Kidney (tissue), 14 donors: ENCODE measurements around the gene PIEZO2. TPM values are rescaled to one million over a fixed set of nuclear protein-coding genes. Genes with fewer than 3 reads are reported as not detected.

Experiments
- DNase-seq, 5 donors: peaks; one replicate each; pipeline ENCODE4 v3.0.0-alpha.2; 2013 to 2020
- FAIRE-seq: peaks from 2 replicates; lab custom pipeline; 2012; peaks lifted over from hg19 to GRCh38; lab: Jason Lieb, UNC
- H3K27ac ChIP-seq, 2 donors: one replicate each; pipeline ENCODE4 v1.7.0; 2013; ENCODE audit warnings: low read depth in 2 of 2, low read length in 2 of 2, inconsistent platforms in 1 of 2
- H3K27me3 ChIP-seq: one replicate; pipeline ENCODE4 v1.7.1; 2013; ENCODE audit warnings: low read length, inconsistent platforms; ENCODE audit not compliant: control insufficient read depth, insufficient read depth
- H3K36me3 ChIP-seq, 3 donors: one replicate each; pipeline versions ENCODE4 v1.7.0 to v1.7.1; 2013; ENCODE audit warnings: low read length in 3 of 3, control low read depth in 1 of 3, inconsistent platforms in 1 of 3; ENCODE audit not compliant: insufficient read depth in 3 of 3, control insufficient read depth in 2 of 3
- H3K4me1 ChIP-seq, 3 donors: one replicate each; pipeline versions ENCODE4 v1.7.0 to v1.7.1; 2013; ENCODE audit warnings: low read length in 3 of 3, inconsistent platforms in 1 of 3, low read depth in 1 of 3; ENCODE audit not compliant: control insufficient read depth in 2 of 3, insufficient read depth in 2 of 3
- H3K4me3 ChIP-seq, 3 donors: one replicate each; pipeline versions ENCODE4 v1.7.0 to v1.8.1; 2013; ENCODE audit warnings: low read length in 3 of 3, control low read depth in 1 of 3, inconsistent platforms in 1 of 3
- H3K9ac ChIP-seq, 3 donors: one replicate each; pipeline versions ENCODE4 v1.7.0 to v1.7.1; 2013; ENCODE audit warnings: low read length in 3 of 3, control low read depth in 1 of 3, inconsistent platforms in 1 of 3
- H3K9me3 ChIP-seq, 3 donors: one replicate each; pipeline versions ENCODE4 v1.7.0 to v1.7.1; 2013; ENCODE audit warnings: low read length in 3 of 3, control low read depth in 1 of 3, inconsistent platforms in 1 of 3; ENCODE audit not compliant: control insufficient read depth in 2 of 3, insufficient read depth in 1 of 3
- CTCF ChIP-seq: IDR thresholded peaks from 3 replicates; pipeline ENCODE4 v1.5.1; 2012; ENCODE audit warnings: mild to moderate bottlenecking, moderate library complexity, borderline replicate concordance; ENCODE audit not compliant: insufficient read depth; ENCODE audit errors: extremely low read depth
- intact Hi-C: fragments of 100-400 bp; cut with DNase I; formaldehyde crosslinking; loops from one replicate; pipeline ENCODE4 v1.11.1; 2022
- polyA plus RNA-seq: library from polyadenylated mRNA; stranded (reverse); fragments of 350-450 nt; fragmentation: Illumina TruSeq; extraction: RNeasy Lipid Tissue Mini Kit (QIAGEN cat#74804); gene quantifications from one replicate; pipeline ENCODE4 v1.2.3, GENCODE V29; 2014; ENCODE audit warnings: low read depth, low replicate concordance; ENCODE audit not compliant: insufficient read depth
- total RNA-seq: library from RNA; stranded (reverse); fragmentation: NEBNext Ultra II Directional; extraction: Animal tissue kit (Norgen Biotek cat#: 25700); gene quantifications from one replicate; pipeline ENCODE4 v1.2.1, GENCODE V29; 2021
- donor health status: control.
- donor health status: control.
- donor health status: control.
- donor health status: control.
- donor health status: control.
- donor health status: DM: yes; HTN: yes; CAD: no.
- donor health status: Normal renal cell carcinoma (clear cell type).

Gene PIEZO2
- total and polyA plus RNA-seq, 2 donors from 2014 or later, result 1.1 to 4.1 TPM

GRCh38 chr18:10748641-10749040 is 400.7 kb downstream of the PIEZO2 start:
- Histone ChIP-seq H3K9ac (no peak overlapping the region), H3K27me3 (no peaks in the 10 kb centered on the region), H3K4me1 (no peaks in the 10 kb centered on the region), H3K9me3 (no peaks in the 10 kb centered on the region), H3K36me3 (no peaks in the 10 kb centered on the region), H3K27ac (no peak overlapping the region), H3K4me3 (no peak overlapping the region)
- intact Hi-C loops, result no loop called here
- FAIRE-seq (no peak), DNase-seq (peak in 1 of 5 donors; percentile 25)
- TF ChIP-seq CTCF, result no peak

GRCh38 chr18:10745971-10746370 is 403.4 kb downstream of the PIEZO2 start:
- H3K27ac ChIP-seq, result no peak overlapping the region
- no peak for TF ChIP-seq CTCF
- H3K4me1 ChIP-seq, result no peaks in the 10 kb centered on the region
- no peaks in the 10 kb centered on the region for H3K36me3 ChIP-seq
- intact Hi-C loops, result no loop called here
- no peak overlapping the region for H3K4me3 ChIP-seq
- no peak for FAIRE-seq
- no peak for DNase-seq
- no peaks in the 10 kb centered on the region for H3K9me3 ChIP-seq
- H3K9ac ChIP-seq, result no peak overlapping the region
- no peaks in the 10 kb centered on the region for H3K27me3 ChIP-seq

- FAIRE-seq (no peak), DNase-seq (peak in 2 of 5 donors; percentile 26 to 33)
- no peak for TF ChIP-seq CTCF
- H3K36me3 ChIP-seq, result no peaks in the 10 kb centered on the region
- intact Hi-C loops, result no loop called here
- no peaks in the 10 kb centered on the region for H3K4me1 ChIP-seq
- H3K9ac ChIP-seq, result no peak overlapping the region
- H3K27ac ChIP-seq, result no peak overlapping the region
- no peaks in the 10 kb centered on the region for H3K27me3 ChIP-seq
- H3K4me3 ChIP-seq, result no peak overlapping the region
- H3K9me3 ChIP-seq, result no peaks in the 10 kb centered on the region
Observed at GRCh38 chr18:10745219-10745618, 404.1 kb downstream of the PIEZO2 start.

GRCh38 chr18:10743766-10744165 is 405.6 kb downstream of the PIEZO2 start:
- DNase-seq (no peak), FAIRE-seq (no peak)
- H3K4me3 ChIP-seq, result no peak overlapping the region
- no peak overlapping the region for H3K9ac ChIP-seq
- no peaks in the 10 kb centered on the region for H3K9me3 ChIP-seq
- H3K36me3 ChIP-seq, result no peaks in the 10 kb centered on the region
- intact Hi-C loops, result no loop called here
- no peak overlapping the region for H3K27ac ChIP-seq
- no peak for TF ChIP-seq CTCF
- H3K4me1 ChIP-seq, result no peaks in the 10 kb centered on the region
- H3K27me3 ChIP-seq, result no peaks in the 10 kb centered on the region
